NT2/D1 (cell line): Measurements from ENCODE around the gene SLC38A2.

Experiments used
- DNase-seq: peaks from one replicate; pipeline ENCODE4 v3.0.0-alpha.2; 2011; ENCODE audit warnings: low read depth, low spot score
- H3K27me3 ChIP-seq: 2 replicates; pipeline ENCODE4 v1.6.0; 2011; ENCODE audit warnings: mild to moderate bottlenecking; ENCODE audit not compliant: insufficient read length, insufficient read depth
- H3K36me3 ChIP-seq: 2 replicates; pipeline ENCODE4 v1.6.1; 2011; ENCODE audit warnings: mild to moderate bottlenecking, low read length, mixed read lengths; ENCODE audit not compliant: insufficient read depth, insufficient read length
- H3K4me1 ChIP-seq: 2 replicates; pipeline ENCODE4 v1.5.1; 2011; ENCODE audit not compliant: insufficient read depth, insufficient read length
- H3K4me3 ChIP-seq: 2 replicates; pipeline ENCODE4 v1.5.1; 2011; ENCODE audit warnings: low read depth; ENCODE audit not compliant: insufficient read length
- H3K9ac ChIP-seq: 2 replicates; pipeline ENCODE4 v1.6.0; 2011; ENCODE audit warnings: low read depth; ENCODE audit not compliant: insufficient read length
- H3K9me3 ChIP-seq: 2 replicates; pipeline ENCODE4 v1.5.1; 2011; ENCODE audit warnings: mild to moderate bottlenecking, low read length; ENCODE audit not compliant: insufficient read depth
- SUZ12 ChIP-seq: IDR thresholded peaks from 2 replicates; pipeline ENCODE4 v1.6.1; 2011; ENCODE audit not compliant: insufficient read length, insufficient read depth; ENCODE audit errors: extremely low read depth
- YY1 ChIP-seq: IDR thresholded peaks from 2 replicates; pipeline ENCODE4 v1.6.1; 2011; ENCODE audit not compliant: insufficient read length, insufficient read depth
- ZNF274 ChIP-seq: IDR thresholded peaks from 2 replicates; pipeline ENCODE4 v1.6.1; 2011; ENCODE audit warnings: mild to moderate bottlenecking, low read depth, low read length

Gene SLC38A2

DNA sequence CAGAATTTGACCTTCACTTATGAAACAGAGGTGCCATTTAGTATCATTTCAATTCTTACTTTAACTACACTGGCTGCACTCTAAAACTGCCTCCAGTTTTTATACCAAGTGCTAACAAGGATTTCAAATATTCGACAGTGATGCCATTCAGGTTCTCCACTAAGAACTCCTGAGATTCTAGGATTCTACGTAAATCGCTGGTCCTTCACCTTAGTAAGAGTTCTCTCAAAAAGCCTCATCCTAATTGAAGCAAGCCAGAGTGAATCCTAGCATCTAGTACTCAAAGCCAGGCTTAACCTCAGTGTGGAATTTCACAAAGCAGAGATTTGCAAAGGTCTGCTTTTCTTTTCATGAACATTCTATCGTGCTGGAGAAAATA, 3.5 kb downstream of the SLC38A2 start:
- Histone ChIP-seq H3K9me3 (no peaks in the 10 kb centered on the region), H3K4me1 (no peaks in the 10 kb centered on the region), H3K27me3 (peaks cover 5% of the 10 kb centered on the region), H3K9ac (peak overlapping the region; percentile 4), H3K36me3 (peaks cover 72% of the 10 kb centered on the region), H3K4me3 (peak overlapping the region; percentile 6)
- TF ChIP-seq ZNF274, result no peak
- TF ChIP-seq SUZ12, result no peak
- no peak for TF ChIP-seq YY1
- no peak for DNase-seq

DNA sequence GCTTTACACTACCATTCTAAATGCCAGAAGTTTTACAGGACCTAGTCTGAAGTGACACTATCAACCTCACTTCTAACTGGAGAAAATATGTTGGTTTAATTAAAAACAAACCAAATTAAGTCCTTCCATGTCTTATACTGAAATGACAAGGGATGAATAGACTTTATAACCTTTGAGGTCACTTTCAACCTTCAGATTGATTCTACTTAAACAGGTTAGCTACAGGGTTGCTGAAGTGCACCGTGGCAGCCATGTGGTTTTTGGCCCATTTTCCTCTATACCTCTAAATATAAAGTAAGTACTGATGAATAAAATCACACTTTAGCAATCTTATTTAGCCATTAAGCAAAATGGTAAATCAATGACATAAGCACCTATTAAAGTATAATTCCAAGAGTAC, 3.9 kb downstream of the SLC38A2 start:
- peaks cover 76% of the 10 kb centered on the region for H3K36me3 ChIP-seq
- TF ChIP-seq SUZ12, result no peak
- no peak for TF ChIP-seq ZNF274
- no peak for TF ChIP-seq YY1
- no peak overlapping the region for H3K4me3 ChIP-seq

GRCh38 chr12:46368138-46368537, 4.4 kb downstream of the SLC38A2 start:
- H3K4me3 ChIP-seq, result no peak overlapping the region
- H3K9ac ChIP-seq, result no peak overlapping the region
- H3K36me3 ChIP-seq, result peaks cover 80% of the 10 kb centered on the region
- H3K9me3 ChIP-seq, result no peaks in the 10 kb centered on the region
- no peak for DNase-seq
- H3K4me1 ChIP-seq, result no peaks in the 10 kb centered on the region
- no peaks in the 10 kb centered on the region for H3K27me3 ChIP-seq
- no peak for TF ChIP-seq YY1
- TF ChIP-seq ZNF274, result no peak
- TF ChIP-seq SUZ12, result no peak

More for the DNA sequence above, 3.9 kb downstream of the SLC38A2 start:
- Histone ChIP-seq H3K4me1 (no peaks in the 10 kb centered on the region), H3K9ac (no peak overlapping the region), H3K9me3 (no peaks in the 10 kb centered on the region), H3K27me3 (peaks cover 2% of the 10 kb centered on the region)
- DNase-seq, result no peak

GRCh38 chr12:46367351-46368029, 5.1 kb downstream of the SLC38A2 start:
- no peaks in the 10 kb centered on the region for H3K9me3 ChIP-seq
- H3K4me1 ChIP-seq, result no peaks in the 10 kb centered on the region
- no peak for TF ChIP-seq SUZ12
- no peak for TF ChIP-seq YY1
- no peak for TF ChIP-seq ZNF274
- H3K36me3 ChIP-seq, result peaks cover 87% of the 10 kb centered on the region
- no peaks in the 10 kb centered on the region for H3K27me3 ChIP-seq
- DNase-seq, result no peak
- H3K4me3 ChIP-seq, result no peak overlapping the region
- H3K9ac ChIP-seq, result no peak overlapping the region

DNA sequence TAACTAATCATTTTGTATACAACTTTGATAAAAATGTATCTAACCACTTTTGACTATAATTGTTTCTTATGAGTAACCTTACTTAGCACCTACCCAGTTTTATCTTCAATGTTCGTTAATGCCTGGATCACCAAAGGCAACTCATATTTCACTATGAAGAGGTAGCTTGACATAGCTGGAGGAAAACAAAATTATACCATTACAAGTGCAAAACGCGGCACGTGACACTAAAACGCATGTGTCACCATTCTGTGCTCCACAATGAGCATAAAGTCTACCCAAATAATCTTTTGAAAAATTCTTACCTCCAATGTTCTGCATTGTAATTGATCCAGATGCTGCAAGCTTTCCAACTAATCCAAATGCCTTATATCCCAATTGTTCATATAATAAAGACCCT, 5.8 kb downstream of the SLC38A2 start:
- H3K9ac ChIP-seq, result no peak overlapping the region
- H3K27me3 ChIP-seq, result no peaks in the 10 kb centered on the region
- H3K4me1 ChIP-seq, result no peaks in the 10 kb centered on the region
- no peak for TF ChIP-seq ZNF274
- TF ChIP-seq YY1, result no peak
- H3K9me3 ChIP-seq, result no peaks in the 10 kb centered on the region
- peaks cover 94% of the 10 kb centered on the region for H3K36me3 ChIP-seq
- H3K4me3 ChIP-seq, result no peak overlapping the region
- no peak for DNase-seq

DNA sequence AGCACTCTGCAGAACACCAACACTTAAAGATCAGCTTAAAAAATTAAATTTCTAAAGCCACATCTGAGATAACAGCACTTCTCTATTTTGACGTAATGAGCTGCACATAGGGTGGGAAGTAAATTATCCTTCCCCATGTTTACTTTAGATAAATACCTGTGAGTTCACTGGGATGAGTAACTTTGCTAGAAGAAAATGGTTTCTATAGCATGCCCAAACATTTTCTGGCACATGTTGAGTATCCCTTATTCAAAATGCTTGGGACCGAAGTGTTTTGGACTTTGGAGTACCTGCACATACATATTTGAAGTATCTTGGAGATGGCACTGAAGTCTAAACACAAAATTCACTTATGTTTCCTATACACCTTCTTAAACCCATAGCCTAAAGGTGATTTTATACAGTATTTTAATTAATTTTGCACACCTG, 6.6 kb downstream of the SLC38A2 start:
- H3K27me3 ChIP-seq, result no peaks in the 10 kb centered on the region
- no peak for DNase-seq
- no peaks in the 10 kb centered on the region for H3K9me3 ChIP-seq
- no peak overlapping the region for H3K4me3 ChIP-seq
- TF ChIP-seq SUZ12, result no peak
- TF ChIP-seq YY1, result no peak
- no peak for TF ChIP-seq ZNF274
- no peak overlapping the region for H3K9ac ChIP-seq
- H3K36me3 ChIP-seq, result peaks cover 99% of the 10 kb centered on the region
- H3K4me1 ChIP-seq, result no peaks in the 10 kb centered on the region

GRCh38 chr12:46364777-46365580, 7.6 kb downstream of the SLC38A2 start:
- Histone ChIP-seq H3K9me3 (no peaks in the 10 kb centered on the region), H3K4me3 (no peak overlapping the region), H3K36me3 (peaks cover 99% of the 10 kb centered on the region), H3K9ac (no peak overlapping the region), H3K4me1 (no peaks in the 10 kb centered on the region), H3K27me3 (no peaks in the 10 kb centered on the region)
- DNase-seq, result no peak
- TF ChIP-seq SUZ12 (no peak), ZNF274 (no peak), YY1 (no peak)
